NCI-H2171 treated with DMSO at 0.1 percent for 48 hours (cell line): ENCODE data around the gene RTBDN.
A peak's percentile ranks its signal among the peaks of the same experiment; 100 is the strongest.
"Not testable (repeated sequence)": the region's sequence is repeated elsewhere in the genome, so short reads cannot be mapped to it uniquely, and the experiment has no call there.

Source experiments
- DNase-seq: peaks from one replicate; lab custom pipeline; 2025; lab: John Stamatoyannopoulos, UW

The RTBDN gene

GRCh38 chr19:12817810-12818209 is 16.6 kb downstream of the RTBDN start:
- not testable (repeated sequence) for DNase-seq

GRCh38 chr19:12817188-12817587 is 17.2 kb downstream of the RTBDN start:
- not testable (repeated sequence) for DNase-seq

- no peak for DNase-seq
Measured at GRCh38 chr19:12815088-12815487, 19.3 kb downstream of the RTBDN start.

- DNase-seq = peak; percentile 98
Measured at GRCh38 chr19:12806242-12807081, 27.9 kb downstream of the RTBDN start, which contains the start of gene RNASEH2A. Gene RNASEH2A, plus strand, starts transcription at chr19:12806584. Its CDS starts 90 bp downstream, at chr19:12806674.

GRCh38 chr19:12804051-12804450 is 30.3 kb downstream of the RTBDN start:
- DNase-seq = no peak

- DNase-seq = no peak
Measured at GRCh38 chr19:12802267-12803106, 31.9 kb downstream of the RTBDN start.

- DNase-seq = peak; percentile 73
Measured at GRCh38 chr19:12801466-12802266, 32.7 kb downstream of the RTBDN start, which contains the start of the genes PRDX2 and THSD8. Gene PRDX2, minus strand, starts transcription at chr19:12801800. Its CDS starts 539 bp downstream, at chr19:12801261. Gene THSD8, plus strand, starts transcription at chr19:12802069. Its CDS starts 3 bp downstream, at chr19:12802072.

- DNase-seq = no peak
Measured at GRCh38 chr19:12800923-12801465, 33.4 kb downstream of the RTBDN start.

- no peak for DNase-seq
Measured at GRCh38 chr19:12800466-12800770, 34.0 kb downstream of the RTBDN start.

GRCh38 chr19:12799742-12800465 is 34.5 kb downstream of the RTBDN start:
- no peak for DNase-seq

- not testable (repeated sequence) for DNase-seq
Measured at GRCh38 chr19:12797607-12798006, 36.8 kb downstream of the RTBDN start.

GRCh38 chr19:12797141-12797587 is 37.2 kb downstream of the RTBDN start:
- no peak for DNase-seq

GRCh38 chr19:12796146-12797071 is 38.0 kb downstream of the RTBDN start:
- peak; percentile 85 for DNase-seq

GRCh38 chr19:12794971-12795381 is 39.4 kb downstream of the RTBDN start:
- DNase-seq = no peak

GRCh38 chr19:12794196-12794941 is 40.0 kb downstream of the RTBDN start:
- DNase-seq = peak; percentile 35

- DNase-seq = peak; percentile 89
Measured at GRCh38 chr19:12793290-12794195, 40.8 kb downstream of the RTBDN start.

- peak; percentile 56 for DNase-seq
Measured at GRCh38 chr19:12792853-12793289, 41.5 kb downstream of the RTBDN start.
